Activated naive CD8-positive, alpha-beta T cell treated with anti-CD3 and anti-CD28 coated beads, Interleukin-2, amount 50 U/mL, for 24 hours (primary cell): ENCODE data around the gene ST6GALNAC4.
A peak's percentile ranks its signal among the peaks of the same experiment; 100 is the strongest.
"Not testable (repeated sequence)": the region's sequence is repeated elsewhere in the genome, so short reads cannot be mapped to it uniquely, and the experiment has no call there.

Source experiments
- ATAC-seq: fragments of 150-1000 bp; cut with Tn5 transposase; one replicate; pipeline ENCODE4 v1.10.0; 2021
- DNase-seq: peaks from one replicate; pipeline ENCODE4 v3.0.0; 2021
- H3K27ac Mint-ChIP-seq: one replicate; pipeline ENCODE4 v1.8.0; 2021; ENCODE audit warnings: mild to moderate bottlenecking, mixed read lengths
- H3K27me3 Mint-ChIP-seq: one replicate; pipeline ENCODE4 v1.8.0; 2021; ENCODE audit warnings: mixed read lengths
- H3K36me3 Mint-ChIP-seq: one replicate; pipeline ENCODE4 v1.8.0; 2021; ENCODE audit warnings: low read depth, mixed read lengths
- H3K4me1 Mint-ChIP-seq: one replicate; pipeline ENCODE4 v1.8.0; 2021; ENCODE audit warnings: mixed read lengths
- H3K4me3 Mint-ChIP-seq: one replicate; pipeline ENCODE4 v1.8.0; 2021; ENCODE audit warnings: mild to moderate bottlenecking, moderate library complexity, mixed read lengths
- H3K9me3 Mint-ChIP-seq: one replicate; pipeline ENCODE4 v1.8.0; 2021; ENCODE audit warnings: mixed read lengths

Gene ST6GALNAC4

GRCh38 chr9:127873223-127873691 lies 43.6 kb downstream of the ST6GALNAC4 start:
- H3K27me3 Mint-ChIP-seq: peaks cover 5% of the 10 kb centered on the region
- no peak for ATAC-seq
- no peaks in the 10 kb centered on the region for H3K36me3 Mint-ChIP-seq

GRCh38 chr9:127872369-127873222 lies 44.2 kb downstream of the ST6GALNAC4 start:
- Mint-ChIP-seq H3K9me3 (no peaks in the 10 kb centered on the region), H3K4me1 (peaks cover 5% of the 10 kb centered on the region), H3K4me3 (no peak overlapping the region), H3K27me3 (peaks cover 3% of the 10 kb centered on the region), H3K36me3 (no peaks in the 10 kb centered on the region), H3K27ac (no peak overlapping the region)
- ATAC-seq: no peak
- DNase-seq: no peak

More at GRCh38 chr9:127873223-127873691, 43.6 kb downstream of the ST6GALNAC4 start:
- DNase-seq: no peak
- peaks cover 7% of the 10 kb centered on the region for H3K4me1 Mint-ChIP-seq
- no peak overlapping the region for H3K27ac Mint-ChIP-seq
- H3K4me3 Mint-ChIP-seq: no peak overlapping the region
- no peaks in the 10 kb centered on the region for H3K9me3 Mint-ChIP-seq

GRCh38 chr9:127871531-127871930 lies 45.3 kb downstream of the ST6GALNAC4 start:
- no peaks in the 10 kb centered on the region for H3K27me3 Mint-ChIP-seq
- H3K4me1 Mint-ChIP-seq: no peaks in the 10 kb centered on the region
- H3K36me3 Mint-ChIP-seq: no peaks in the 10 kb centered on the region
- H3K27ac Mint-ChIP-seq: no peak overlapping the region
- DNase-seq: no peak
- no peak overlapping the region for H3K4me3 Mint-ChIP-seq
- H3K9me3 Mint-ChIP-seq: no peaks in the 10 kb centered on the region
- no peak for ATAC-seq

GRCh38 chr9:127870887-127871286 lies 46.0 kb downstream of the ST6GALNAC4 start:
- peaks cover 2% of the 10 kb centered on the region for H3K4me1 Mint-ChIP-seq
- H3K36me3 Mint-ChIP-seq: no peaks in the 10 kb centered on the region
- DNase-seq (no peak), ATAC-seq (no peak)
- H3K9me3 Mint-ChIP-seq: no peaks in the 10 kb centered on the region
- no peak overlapping the region for H3K27ac Mint-ChIP-seq
- no peaks in the 10 kb centered on the region for H3K27me3 Mint-ChIP-seq
- no peak overlapping the region for H3K4me3 Mint-ChIP-seq

DNA sequence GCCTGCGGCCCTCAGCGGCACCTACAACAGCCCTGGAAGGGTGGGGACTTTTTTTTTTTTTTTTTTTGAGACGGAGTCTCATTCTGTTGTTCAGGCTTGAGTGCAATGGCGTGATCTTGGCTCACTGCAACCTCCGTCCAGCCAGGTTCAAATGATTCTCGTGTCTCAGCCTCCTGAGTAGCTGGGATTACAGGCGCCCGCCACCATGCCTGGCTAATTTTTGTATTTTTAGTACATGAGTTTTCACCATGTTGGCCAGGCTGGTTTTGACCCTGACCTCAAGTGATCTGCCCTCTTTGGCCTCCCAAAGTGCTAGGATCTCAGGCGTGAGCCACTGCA lies 46.7 kb downstream of the ST6GALNAC4 start:
- not testable (repeated sequence) for H3K36me3 Mint-ChIP-seq, DNase-seq, H3K4me1 Mint-ChIP-seq, H3K4me3 Mint-ChIP-seq, ATAC-seq, H3K9me3 Mint-ChIP-seq, H3K27ac Mint-ChIP-seq, H3K27me3 Mint-ChIP-seq

DNA sequence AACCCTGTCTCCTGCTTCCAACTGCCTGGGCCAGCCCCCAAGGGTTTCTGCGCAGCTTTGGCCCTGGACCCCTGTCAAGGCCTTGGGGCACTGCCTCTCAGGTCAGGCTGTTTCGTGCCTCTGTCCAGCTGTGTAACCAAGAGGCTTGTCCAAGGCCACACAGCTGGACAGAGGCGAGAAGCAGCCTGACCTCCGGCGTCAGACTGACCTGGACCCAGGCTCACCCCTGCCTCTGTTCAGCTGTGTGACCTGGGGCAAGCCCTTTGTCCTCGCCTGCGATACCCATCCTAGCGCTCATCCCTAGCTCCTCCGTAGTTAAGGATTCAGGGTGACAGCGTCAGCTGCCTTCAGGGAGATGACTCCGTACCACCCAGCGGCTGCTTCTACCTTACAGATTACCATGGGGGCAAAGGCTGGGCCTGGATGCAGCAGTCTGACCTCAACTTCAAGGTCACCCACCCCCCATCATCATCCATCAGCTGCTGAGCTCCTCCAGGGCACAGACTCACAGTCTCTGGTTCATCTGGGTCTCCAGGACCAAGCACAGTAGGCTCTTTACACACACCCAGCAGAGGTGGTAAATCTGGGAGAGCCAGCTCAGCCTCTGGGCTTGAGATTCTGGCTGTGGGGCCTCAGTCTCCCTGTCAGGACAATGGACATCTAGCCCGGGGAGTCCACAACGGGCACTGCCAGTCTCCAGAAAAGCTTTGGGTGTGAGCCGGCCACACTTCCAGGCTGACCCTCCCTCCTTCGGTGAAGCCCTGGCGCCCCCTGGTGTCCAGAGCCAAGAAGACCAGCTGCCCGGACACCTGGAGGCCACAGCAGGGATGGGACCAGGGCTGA lies 47.3 kb downstream of the ST6GALNAC4 start:
- ATAC-seq: peak; percentile 79

DNA sequence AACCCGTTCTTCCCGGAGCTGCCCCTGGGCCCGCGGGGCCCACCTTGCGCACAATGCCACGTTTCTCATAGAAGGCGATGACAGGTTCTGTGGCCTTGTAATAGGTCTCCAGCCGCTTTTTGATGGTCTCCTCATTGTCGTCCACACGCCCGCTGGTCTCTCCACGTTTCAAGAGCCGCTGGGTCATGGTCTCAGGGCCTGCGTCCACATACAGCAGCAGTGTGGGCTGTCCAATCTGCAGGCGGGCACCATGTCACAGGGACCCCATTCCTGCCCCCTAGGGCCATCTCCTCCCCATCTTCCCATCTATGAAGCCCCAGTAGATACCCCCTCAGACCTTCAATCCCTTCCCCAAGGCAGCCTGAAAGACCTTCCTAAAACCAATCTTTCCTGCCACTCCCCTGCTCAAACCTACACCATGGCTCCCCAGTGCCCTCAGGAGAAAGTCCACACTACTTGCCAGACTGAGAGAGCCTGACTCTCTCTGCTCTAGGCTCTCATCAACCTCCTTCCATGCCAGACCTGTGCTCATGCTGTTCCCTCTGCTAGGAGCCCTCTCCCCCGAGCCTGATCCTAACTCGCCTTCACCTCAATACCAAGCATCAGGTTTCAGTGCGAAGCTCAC lies 48.5 kb downstream of the ST6GALNAC4 start:
- Mint-ChIP-seq H3K27ac (no peak overlapping the region), H3K36me3 (peaks cover 2% of the 10 kb centered on the region), H3K4me1 (peaks cover 16% of the 10 kb centered on the region), H3K27me3 (no peaks in the 10 kb centered on the region), H3K9me3 (no peaks in the 10 kb centered on the region), H3K4me3 (no peak overlapping the region)
- DNase-seq: no peak
- no peak for ATAC-seq

More for the DNA sequence above, 47.3 kb downstream of the ST6GALNAC4 start:
- H3K4me1 Mint-ChIP-seq: peaks cover 15% of the 10 kb centered on the region
- H3K4me3 Mint-ChIP-seq: no peak overlapping the region
- no peaks in the 10 kb centered on the region for H3K9me3 Mint-ChIP-seq
- no peaks in the 10 kb centered on the region for H3K27me3 Mint-ChIP-seq
- peaks cover 2% of the 10 kb centered on the region for H3K36me3 Mint-ChIP-seq
- H3K27ac Mint-ChIP-seq: no peak overlapping the region
- DNase-seq: peak; percentile 92

GRCh38 chr9:127867356-127868277 lies 49.2 kb downstream of the ST6GALNAC4 start:
- H3K27me3 Mint-ChIP-seq: no peaks in the 10 kb centered on the region
- H3K9me3 Mint-ChIP-seq: no peaks in the 10 kb centered on the region
- H3K36me3 Mint-ChIP-seq: peaks cover 2% of the 10 kb centered on the region
- ATAC-seq (no peak), DNase-seq (no peak)
- H3K4me1 Mint-ChIP-seq: peaks cover 22% of the 10 kb centered on the region
- H3K4me3 Mint-ChIP-seq: no peak overlapping the region
- H3K27ac Mint-ChIP-seq: no peak overlapping the region

DNA sequence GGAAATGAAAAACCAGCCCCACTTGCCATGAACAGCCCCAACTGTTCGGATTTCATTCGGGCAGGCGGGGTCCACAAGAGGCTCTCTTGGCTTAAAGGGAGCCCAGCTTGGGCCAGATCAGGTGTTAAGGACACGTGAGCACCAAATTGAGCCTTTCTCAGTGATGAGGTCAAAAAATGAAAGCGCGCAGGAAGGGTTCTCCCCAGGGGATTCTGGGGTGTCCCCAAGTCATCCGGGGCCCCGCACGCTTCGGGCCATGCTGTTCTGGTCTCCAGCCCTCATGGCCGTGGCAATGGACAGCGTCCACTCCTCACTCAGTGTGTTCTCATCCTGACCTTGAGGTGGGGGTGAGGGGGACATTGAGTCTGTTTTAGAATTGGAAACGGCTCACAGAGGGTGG lies 50.3 kb downstream of the ST6GALNAC4 start:
- no peak for DNase-seq
- H3K9me3 Mint-ChIP-seq: no peaks in the 10 kb centered on the region
- ATAC-seq: no peak
- H3K4me3 Mint-ChIP-seq: no peak overlapping the region
- H3K36me3 Mint-ChIP-seq: peaks cover 2% of the 10 kb centered on the region
- no peak overlapping the region for H3K27ac Mint-ChIP-seq
- H3K27me3 Mint-ChIP-seq: no peaks in the 10 kb centered on the region
- peaks cover 33% of the 10 kb centered on the region for H3K4me1 Mint-ChIP-seq

DNA sequence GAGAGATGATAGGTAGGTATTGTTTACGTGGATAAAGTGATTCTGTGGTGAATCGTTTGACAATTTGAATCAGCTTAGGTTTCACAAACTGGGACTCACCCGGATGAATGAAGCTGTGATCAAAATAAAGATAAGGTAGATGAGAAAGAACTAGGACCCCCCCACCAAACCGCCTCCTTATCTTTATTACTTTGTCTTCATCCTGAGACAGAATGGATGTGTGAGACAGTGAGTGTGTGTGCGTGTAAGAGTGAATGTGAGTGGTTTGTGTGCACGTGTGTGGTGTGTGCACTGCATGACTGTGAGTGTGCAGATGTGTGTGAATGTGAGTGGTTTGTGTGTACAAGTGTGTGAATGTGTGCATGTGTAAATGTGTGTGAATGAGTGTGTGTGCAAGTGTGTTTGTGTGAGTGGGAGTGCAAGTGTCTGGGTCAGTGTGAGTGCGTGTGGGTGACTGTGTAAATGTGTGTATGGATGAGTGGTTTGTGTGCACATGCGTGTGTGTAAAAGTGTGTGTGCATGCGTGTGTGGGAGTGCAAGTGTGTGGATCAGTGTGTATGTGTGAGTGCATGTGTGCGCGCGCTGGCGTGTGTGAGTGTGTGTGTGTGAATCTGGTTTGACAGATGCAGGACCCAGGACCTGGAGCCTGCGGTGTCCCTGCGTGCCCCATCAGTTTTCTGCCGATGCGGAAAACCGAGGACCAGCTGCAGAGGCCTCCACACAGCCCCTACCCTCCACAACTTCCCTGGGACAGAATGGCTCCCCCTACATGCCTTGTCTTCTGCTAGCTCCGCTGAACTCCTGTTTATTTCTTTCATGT lies 51.0 kb downstream of the ST6GALNAC4 start:
- peak overlapping the region; percentile 40 for H3K27ac Mint-ChIP-seq
- DNase-seq (no peak), ATAC-seq (peak; percentile 57)
- peaks cover 39% of the 10 kb centered on the region for H3K4me1 Mint-ChIP-seq
- H3K9me3 Mint-ChIP-seq: no peaks in the 10 kb centered on the region
- peaks cover 2% of the 10 kb centered on the region for H3K36me3 Mint-ChIP-seq
- no peak overlapping the region for H3K4me3 Mint-ChIP-seq
- H3K27me3 Mint-ChIP-seq: no peaks in the 10 kb centered on the region

DNA sequence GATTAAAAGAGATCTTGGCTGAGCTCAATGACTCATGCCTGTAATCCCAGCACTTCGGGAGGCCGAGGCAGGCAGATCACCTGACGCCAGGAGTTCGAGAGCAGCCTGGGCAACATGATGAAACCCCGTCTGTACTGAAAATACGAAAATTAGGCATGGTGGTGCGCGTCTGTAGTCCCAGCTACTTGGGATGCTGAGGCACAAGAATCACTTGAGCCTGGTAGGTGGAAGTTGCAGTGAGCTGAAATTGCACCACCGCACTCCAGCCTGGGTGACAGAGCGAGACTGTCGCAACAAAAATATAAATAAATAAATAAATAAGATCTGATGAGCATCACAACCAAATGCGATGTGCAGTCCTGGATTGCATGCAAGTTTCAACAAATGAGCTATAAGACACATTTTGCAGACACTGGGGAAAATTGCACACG lies 53.6 kb downstream of the ST6GALNAC4 start:
- Mint-ChIP-seq H3K27ac (peak overlapping the region; percentile 71), H3K9me3 (no peaks in the 10 kb centered on the region), H3K36me3 (peaks cover 2% of the 10 kb centered on the region), H3K4me3 (no peak overlapping the region), H3K27me3 (no peaks in the 10 kb centered on the region), H3K4me1 (peaks cover 45% of the 10 kb centered on the region)
- no peak for DNase-seq
- no peak for ATAC-seq

- Mint-ChIP-seq H3K27ac (peak overlapping the region; percentile 71), H3K36me3 (peaks cover 2% of the 10 kb centered on the region), H3K4me1 (peaks cover 45% of the 10 kb centered on the region), H3K27me3 (no peaks in the 10 kb centered on the region), H3K9me3 (no peaks in the 10 kb centered on the region), H3K4me3 (no peak overlapping the region)
- ATAC-seq: peak; percentile 21
- DNase-seq: peak; percentile 43
Measured at GRCh38 chr9:127862075-127863011, 54.5 kb downstream of the ST6GALNAC4 start.
